CD14-positive monocyte (primary cell): ENCODE results near the gene SMARCA4. TPM values are rescaled to one million over a fixed set of nuclear protein-coding genes. Genes with fewer than 3 reads are reported as not detected.
A peak's percentile ranks its signal among the peaks of the same experiment; 100 is the strongest.

Source experiments
- DNase-seq, 3 donors: peaks; one replicate each; pipeline ENCODE4 v3.0.0-alpha.2; 2011 to 2022
- H2AFZ ChIP-seq: 2 replicates; pipeline ENCODE4 v1.6.0; 2012; ENCODE audit warnings: mild to moderate bottlenecking, low read depth, low read length, inconsistent platforms; ENCODE audit not compliant: insufficient read depth, poor library complexity, severe bottlenecking
- H3K27ac ChIP-seq, 2 donors: 1 replicate in 1 of 2; 2 replicates in 1 of 2; pipeline ENCODE4 v1.5.1; 2012 to 2013; ENCODE audit warnings: low read length in 2 of 2, control low read depth in 1 of 2, inconsistent platforms in 1 of 2, low read depth in 1 of 2, mild to moderate bottlenecking in 1 of 2
- H3K27me3 ChIP-seq, 2 donors: one replicate each; pipeline versions ENCODE4 v1.6.0 to v1.6.1; 2011 to 2013; ENCODE audit warnings: low read length in 2 of 2; ENCODE audit not compliant: control insufficient read depth in 2 of 2, insufficient read depth in 2 of 2
- H3K36me3 ChIP-seq, 2 donors: replicated peaks in 1 of 2; 1 replicate in 1 of 2; 2 replicates in 1 of 2; pipeline versions ENCODE4 v1.5.1 to v1.6.1; 2012 to 2013; ENCODE audit warnings: low read length in 2 of 2, control low read depth in 1 of 2, inconsistent platforms in 1 of 2, mild to moderate bottlenecking in 1 of 2; ENCODE audit not compliant: insufficient read depth in 2 of 2, control insufficient read depth in 1 of 2
- H3K4me1 ChIP-seq, 2 donors: 1 replicate in 1 of 2; 2 replicates in 1 of 2; pipeline versions ENCODE4 v1.5.1 to v1.6.1; 2012 to 2013; ENCODE audit warnings: low read length in 2 of 2, control low read depth in 1 of 2, inconsistent platforms in 1 of 2, mild to moderate bottlenecking in 1 of 2, moderate library complexity in 1 of 2; ENCODE audit not compliant: insufficient read depth in 2 of 2, control insufficient read depth in 1 of 2
- H3K4me2 ChIP-seq: replicated peaks from 2 replicates; pipeline ENCODE3; 2012; ENCODE audit warnings: low read length, moderate library complexity, mild to moderate bottlenecking; ENCODE audit not compliant: poor library complexity, severe bottlenecking; ENCODE audit errors: extremely low read depth
- H3K4me3 ChIP-seq, 3 experiments: fragments of 200-600 bp in 1 of 3; sonication (generic) in 1 of 3; replicated peaks in 1 of 3; 1 replicate in 2 of 3; 2 replicates in 1 of 3; pipeline ENCODE4 v1.5.1; 2011 to 2013; ENCODE audit warnings: low read length in 3 of 3, mild to moderate bottlenecking in 3 of 3, control low read depth in 2 of 3, low read depth in 2 of 3, inconsistent platforms in 1 of 3, moderate library complexity in 1 of 3
- H3K79me2 ChIP-seq: 2 replicates; pipeline ENCODE4 v1.6.0; 2012; ENCODE audit warnings: mild to moderate bottlenecking, control low read depth, inconsistent platforms, low read length, moderate library complexity; ENCODE audit not compliant: insufficient read depth
- H3K9ac ChIP-seq: 2 replicates; pipeline ENCODE4 v1.6.0; 2017; ENCODE audit warnings: low read length, mild to moderate bottlenecking; ENCODE audit not compliant: insufficient read depth, poor library complexity, severe bottlenecking
- H3K9me3 ChIP-seq, 2 donors: replicated peaks in 1 of 2; 1 replicate in 1 of 2; 2 replicates in 1 of 2; pipeline versions ENCODE4 v1.5.1 to v1.6.1; 2012 to 2013; ENCODE audit warnings: low read length in 2 of 2, control low read depth in 1 of 2; ENCODE audit not compliant: control insufficient read depth in 1 of 2, insufficient read depth in 1 of 2
- H4K20me1 ChIP-seq: 2 replicates; pipeline ENCODE4 v1.6.0; 2012; ENCODE audit warnings: mild to moderate bottlenecking, low read length, control low read depth, moderate library complexity; ENCODE audit not compliant: insufficient read depth
- H3K27ac Mint-ChIP-seq, 7 donors: one replicate each; pipeline ENCODE4 v1.8.0; 2020; ENCODE audit warnings: mild to moderate bottlenecking in 7 of 7, mixed read lengths in 7 of 7, moderate library complexity in 6 of 7, inconsistent platforms in 2 of 7
- H3K27me3 Mint-ChIP-seq, 3 donors: one replicate each; pipeline ENCODE4 v1.8.0; 2021 to 2022; ENCODE audit warnings: low read depth in 3 of 3, mild to moderate bottlenecking in 3 of 3, mixed read lengths in 3 of 3, moderate library complexity in 3 of 3, inconsistent platforms in 1 of 3
- H3K36me3 Mint-ChIP-seq, 2 donors: one replicate each; pipeline ENCODE4 v1.8.0; 2020; ENCODE audit warnings: mixed read lengths in 2 of 2, inconsistent platforms in 1 of 2, mild to moderate bottlenecking in 1 of 2
- H3K4me1 Mint-ChIP-seq: one replicate; pipeline ENCODE4 v1.8.0; 2020; ENCODE audit warnings: mild to moderate bottlenecking, mixed read lengths
- H3K4me3 Mint-ChIP-seq, 2 donors: one replicate each; pipeline ENCODE4 v1.8.0; 2020; ENCODE audit warnings: mild to moderate bottlenecking in 2 of 2, mixed read lengths in 2 of 2, moderate library complexity in 1 of 2
- H3K9me3 Mint-ChIP-seq, 7 donors: one replicate each; pipeline ENCODE4 v1.8.0; 2020 to 2022; ENCODE audit warnings: mixed read lengths in 7 of 7, mild to moderate bottlenecking in 6 of 7, moderate library complexity in 6 of 7, inconsistent platforms in 2 of 7
- CTCF ChIP-seq: fragments of 200-600 bp; IDR thresholded peaks from one replicate; pipeline ENCODE4 v1.8.0; 2022; ENCODE audit warnings: antibody characterized with exemption, mild to moderate bottlenecking
- WGBS: methylation state at CpG from one replicate; pipeline ENCODE4 v1.1.5; 2013; ENCODE audit warnings: missing lambda C conversion rate; ENCODE audit not compliant: insufficient coverage; 5-methylcytosine and 5-hydroxymethylcytosine counted together
- intact Hi-C, 2 donors: fragments of 100-400 bp; cut with micrococcal nuclease; formaldehyde crosslinking; loops; one replicate each; pipeline versions ENCODE4 v1.15.0 to v1.15.1; 2023
- polyA plus RNA-seq, 3 donors: library from polyadenylated mRNA; depleted of rRNA in 1 of 3; unstranded in 2 of 3; stranded (reverse) in 1 of 3; fragments of 300-500 nt in 2 of 3; fragments of >200 nt in 1 of 3; fragmentation: Illumina TruSeq in 2 of 3; gene quantifications; 1 replicate in 2 of 3; 2 replicates in 1 of 3; pipeline ENCODE4 v1.2.3, GENCODE V29; 2012 to 2021

SMARCA4 gene
- polyA plus RNA-seq, 3 donors, result 5.1 to 53.3 (median 7.0) TPM

GRCh38 chr19:10975374-10976130 lies 14.7 kb downstream of the SMARCA4 start:
- no peak for DNase-seq
- 95% methylated on average over 16 of the region's 19 CpGs for WGBS
- peaks cover 0 to 7% (median 0%) of the 10 kb centered on the region in 7 donors for H3K9me3 Mint-ChIP-seq
- H3K36me3 ChIP-seq, result no peaks in the 10 kb centered on the region
- H3K27me3 Mint-ChIP-seq, result no peaks in the 10 kb centered on the region
- peaks cover 92% of the 10 kb centered on the region for H4K20me1 ChIP-seq
- peak overlapping the region in 1 of 2 donors; percentile 3 for H3K27ac ChIP-seq
- H3K4me1 Mint-ChIP-seq, result peaks cover 41% of the 10 kb centered on the region
- no peak overlapping the region for H3K4me2 ChIP-seq
- peak overlapping the region in 3 of 7 donors; percentile 14 to 69 (median 65) for H3K27ac Mint-ChIP-seq
- intact Hi-C loops, result no loop called here
- H3K27me3 ChIP-seq, result no peaks in the 10 kb centered on the region
- peaks cover 1 to 12% of the 10 kb centered on the region in 2 donors for H3K36me3 Mint-ChIP-seq
- no peak overlapping the region for H3K9ac ChIP-seq
- H3K79me2 ChIP-seq, result peaks cover 94% of the 10 kb centered on the region
- no peaks in the 10 kb centered on the region for H3K9me3 ChIP-seq
- peaks cover 10 to 13% of the 10 kb centered on the region in 2 donors for H3K4me1 ChIP-seq
- H3K4me3 ChIP-seq, result no peak overlapping the region
- TF ChIP-seq CTCF, result no peak
- H3K4me3 Mint-ChIP-seq, result no peak overlapping the region
- no peak overlapping the region for H2AFZ ChIP-seq

DNA sequence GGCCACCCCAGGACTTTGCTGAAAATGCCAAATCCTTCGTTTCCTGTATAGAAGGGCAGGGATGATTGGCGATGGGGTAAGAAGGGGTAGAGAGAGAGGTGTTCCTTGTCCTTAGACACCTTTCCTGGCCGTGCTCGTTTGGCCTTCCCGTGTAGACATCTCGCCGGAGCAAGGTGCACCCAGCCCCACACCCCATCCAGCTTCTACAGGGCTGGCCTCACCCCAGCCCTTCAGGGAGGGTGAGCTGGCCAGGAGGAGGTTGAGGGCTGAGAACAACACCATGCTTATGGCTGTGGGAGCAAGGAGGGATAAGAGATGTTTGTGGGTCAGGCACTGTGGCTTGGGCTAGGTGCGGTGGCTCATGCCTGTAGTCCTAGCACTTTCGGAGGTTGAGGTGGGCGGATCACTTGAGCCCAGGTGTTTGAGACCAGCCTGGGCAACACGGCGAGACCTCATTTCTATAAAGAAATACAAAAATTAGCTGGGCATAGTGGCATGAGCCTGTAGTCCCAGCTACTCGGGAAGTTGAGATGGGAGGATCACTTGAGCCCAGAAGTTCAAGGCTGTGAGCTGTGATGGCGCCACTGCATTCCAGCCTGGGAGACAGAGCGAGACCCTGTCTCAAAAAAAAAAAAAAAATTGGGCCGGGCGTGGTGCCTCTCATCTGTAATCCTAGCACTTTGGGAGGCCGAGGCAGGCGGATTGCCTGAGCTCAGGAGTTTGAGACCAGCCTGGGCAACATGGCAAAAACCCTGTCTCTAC lies 15.5 kb downstream of the SMARCA4 start:
- no peak overlapping the region for H3K4me3 ChIP-seq
- Mint-ChIP-seq H3K9me3 (peaks cover 0 to 7% (median 0%) of the 10 kb centered on the region in 7 donors), H3K4me1 (peaks cover 40% of the 10 kb centered on the region), H3K27me3 (no peaks in the 10 kb centered on the region), H3K36me3 (peaks cover 1 to 16% of the 10 kb centered on the region in 2 donors), H3K4me3 (no peak overlapping the region), H3K27ac (peak overlapping the region in 4 of 7 donors; percentile 14 to 69 (median 66))
- no peak overlapping the region for H3K9ac ChIP-seq
- no peak for TF ChIP-seq CTCF
- intact Hi-C loops, result no loop called here
- DNase-seq, result no peak
- peaks cover 94% of the 10 kb centered on the region for H3K79me2 ChIP-seq
- no peak overlapping the region for H3K4me2 ChIP-seq
- WGBS, result 100% methylated on average over 7 of the region's 19 CpGs
- H3K4me1 ChIP-seq, result peaks cover 13 to 16% of the 10 kb centered on the region in 2 donors
- H3K9me3 ChIP-seq, result no peaks in the 10 kb centered on the region
- peaks cover 92% of the 10 kb centered on the region for H4K20me1 ChIP-seq
- H3K36me3 ChIP-seq, result peaks cover 0 to 4% of the 10 kb centered on the region in 2 donors
- H3K27ac ChIP-seq, result peak overlapping the region in 1 of 2 donors; percentile 3
- H3K27me3 ChIP-seq, result no peaks in the 10 kb centered on the region
- H2AFZ ChIP-seq, result no peak overlapping the region
